ENCODE data around the gene TMEM147.

Gene TMEM147

DNA sequence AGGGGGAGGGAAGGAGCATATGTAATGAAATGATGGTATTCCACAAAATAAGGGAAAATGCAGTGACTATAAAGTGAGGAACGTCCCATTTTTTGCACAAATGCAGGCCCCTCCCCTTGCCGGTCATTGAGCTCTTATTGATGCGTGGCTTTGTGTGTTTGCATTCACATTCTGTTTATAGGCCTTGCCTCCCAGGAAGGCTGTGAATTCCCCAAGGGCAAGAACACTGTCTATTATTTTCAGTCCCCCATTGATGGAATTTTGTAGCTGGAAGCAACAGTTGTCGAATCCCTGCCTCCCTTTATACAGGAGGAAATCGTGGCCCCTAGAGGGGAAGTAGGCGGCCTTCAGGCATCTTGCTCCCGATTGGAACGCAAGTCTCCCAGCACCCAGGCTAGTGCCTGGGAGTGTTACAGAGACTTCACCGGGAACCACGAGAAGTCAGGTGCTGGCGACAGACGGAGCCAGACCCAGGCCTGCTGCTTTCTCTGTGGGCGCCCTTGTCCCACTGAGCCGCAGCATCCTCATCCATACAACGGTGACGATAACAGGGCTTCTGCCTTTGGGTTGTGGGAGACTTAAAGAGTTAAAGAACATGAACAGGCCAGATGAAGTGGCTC lies 24.2 kb upstream of the TMEM147 start:
- DNase-seq (ENCODE audit: low spot score), result no peak

GRCh38 chr19:35522745-35523327 lies 22.6 kb upstream of the TMEM147 start:
- no peak for DNase-seq (ENCODE audit: low spot score)

- no peak for DNase-seq (ENCODE audit: low spot score)
Measured at GRCh38 chr19:35524181-35524837, 21.1 kb upstream of the TMEM147 start.

GRCh38 chr19:35525873-35526272 lies 19.6 kb upstream of the TMEM147 start:
- no peak for DNase-seq (ENCODE audit: low spot score)

GRCh38 chr19:35528218-35529038 lies 17.0 kb upstream of the TMEM147 start, which contains the start of gene SBSN:
TSS of gene SBSN (minus strand) at chr19:35528311. CDS start at chr19:35528281, 30 bp downstream.
- no peak for DNase-seq (ENCODE audit: low spot score)

GRCh38 chr19:35529241-35530218 lies 15.9 kb upstream of the TMEM147 start:
- no peak for DNase-seq (ENCODE audit: low spot score)

DNA sequence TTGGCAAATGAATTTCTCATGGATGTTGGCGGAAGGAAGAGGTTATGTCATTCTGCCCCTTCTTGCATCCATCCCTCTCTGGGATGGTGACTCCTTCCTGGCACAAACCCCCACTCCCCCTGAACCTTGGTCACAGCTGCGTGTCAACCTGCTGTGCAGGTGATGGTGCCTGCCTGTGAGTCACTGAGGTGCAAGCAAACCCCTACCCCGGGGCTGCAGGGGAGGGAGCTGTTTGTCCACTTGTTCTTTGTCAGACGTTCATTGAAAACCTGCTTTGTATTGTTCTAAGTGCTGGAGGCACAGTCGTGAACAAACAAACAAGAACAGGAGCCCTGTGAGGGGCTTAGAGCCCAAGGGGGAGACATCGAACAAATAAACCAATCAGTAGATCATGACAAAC lies 14.1 kb upstream of the TMEM147 start:
- DNase-seq (ENCODE audit: low spot score), result no peak

- DNase-seq (ENCODE audit: low spot score), result no peak
Measured at GRCh38 chr19:35533201-35533821, 12.1 kb upstream of the TMEM147 start, which contains the start of gene GAPDHS. TSS of gene GAPDHS (plus strand) at chr19:35533456. CDS start at chr19:35533528, 72 bp downstream.

GRCh38 chr19:35533822-35534392 lies 11.5 kb upstream of the TMEM147 start:
- no peak for DNase-seq (ENCODE audit: low spot score)

DNA sequence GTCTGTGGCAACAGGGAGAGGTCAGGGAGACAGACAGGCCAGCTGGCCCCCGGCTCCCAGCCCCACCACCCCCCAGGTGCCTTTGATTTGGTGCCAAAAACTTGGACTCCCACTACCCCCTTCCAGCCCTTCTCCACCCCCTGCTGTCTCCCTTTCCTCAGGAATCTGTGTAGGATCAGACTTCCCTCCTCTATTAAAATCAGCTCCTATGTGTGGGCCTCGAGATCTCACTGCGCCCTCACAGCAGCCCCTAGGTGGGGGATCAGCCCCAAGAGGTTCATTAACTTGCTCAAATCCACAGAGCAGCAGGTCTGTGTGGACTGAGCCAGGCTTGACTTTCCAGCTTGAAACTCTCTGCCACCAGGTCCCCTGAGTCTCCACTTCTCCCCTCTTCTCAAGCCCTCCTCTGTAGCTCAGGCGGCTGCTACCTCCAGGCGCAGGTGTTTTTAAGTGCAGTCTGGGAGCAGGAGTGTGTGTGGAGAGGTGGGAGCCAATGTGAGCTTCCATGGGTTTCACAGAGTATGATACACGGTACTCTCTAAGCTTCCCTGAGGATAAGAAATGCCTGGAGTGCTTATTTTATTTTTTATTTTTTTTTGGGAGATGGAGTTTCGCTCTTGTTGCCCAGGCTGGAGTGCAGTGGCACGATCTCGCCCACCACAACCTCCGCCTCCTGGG lies 10.5 kb upstream of the TMEM147 start:
- no peak for DNase-seq (ENCODE audit: low spot score)

GRCh38 chr19:35539314-35539713 lies 6.1 kb upstream of the TMEM147 start:
- DNase-seq (ENCODE audit: low spot score), result no peak

GRCh38 chr19:35539850-35540249 lies 5.6 kb upstream of the TMEM147 start:
- DNase-seq (ENCODE audit: low spot score), result no peak

DNA sequence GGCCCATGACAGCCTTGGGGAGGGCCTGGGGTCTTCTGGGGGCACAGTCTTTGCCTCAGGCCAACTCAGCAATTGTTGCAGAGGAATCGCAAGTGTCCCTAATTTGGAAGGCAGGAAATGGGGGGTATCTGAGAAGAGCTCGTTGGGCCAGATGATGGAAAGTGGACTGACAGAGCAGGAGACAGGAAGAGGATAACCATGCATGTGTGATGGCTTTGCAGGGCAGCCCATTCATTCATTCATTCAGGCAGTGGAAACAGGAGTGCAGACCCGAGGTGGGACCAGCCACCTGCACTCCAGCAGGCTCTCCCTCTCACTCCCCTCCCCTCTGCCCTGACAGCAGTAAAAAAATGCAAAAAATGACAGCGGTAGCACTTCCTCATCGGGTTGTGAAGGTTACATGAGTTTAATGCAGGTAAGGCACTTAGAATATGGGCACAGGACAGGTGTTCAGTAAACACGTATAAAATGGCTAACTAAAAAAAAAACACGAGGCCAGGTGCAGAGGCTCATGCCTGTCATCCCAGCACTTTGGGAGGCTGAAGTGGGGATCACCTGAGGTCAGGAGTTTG lies 5.0 kb upstream of the TMEM147 start:
- DNase-seq (ENCODE audit: low spot score), result no peak

GRCh38 chr19:35542209-35542608 lies 3.2 kb upstream of the TMEM147 start:
- no peak for DNase-seq (ENCODE audit: low spot score)

DNA sequence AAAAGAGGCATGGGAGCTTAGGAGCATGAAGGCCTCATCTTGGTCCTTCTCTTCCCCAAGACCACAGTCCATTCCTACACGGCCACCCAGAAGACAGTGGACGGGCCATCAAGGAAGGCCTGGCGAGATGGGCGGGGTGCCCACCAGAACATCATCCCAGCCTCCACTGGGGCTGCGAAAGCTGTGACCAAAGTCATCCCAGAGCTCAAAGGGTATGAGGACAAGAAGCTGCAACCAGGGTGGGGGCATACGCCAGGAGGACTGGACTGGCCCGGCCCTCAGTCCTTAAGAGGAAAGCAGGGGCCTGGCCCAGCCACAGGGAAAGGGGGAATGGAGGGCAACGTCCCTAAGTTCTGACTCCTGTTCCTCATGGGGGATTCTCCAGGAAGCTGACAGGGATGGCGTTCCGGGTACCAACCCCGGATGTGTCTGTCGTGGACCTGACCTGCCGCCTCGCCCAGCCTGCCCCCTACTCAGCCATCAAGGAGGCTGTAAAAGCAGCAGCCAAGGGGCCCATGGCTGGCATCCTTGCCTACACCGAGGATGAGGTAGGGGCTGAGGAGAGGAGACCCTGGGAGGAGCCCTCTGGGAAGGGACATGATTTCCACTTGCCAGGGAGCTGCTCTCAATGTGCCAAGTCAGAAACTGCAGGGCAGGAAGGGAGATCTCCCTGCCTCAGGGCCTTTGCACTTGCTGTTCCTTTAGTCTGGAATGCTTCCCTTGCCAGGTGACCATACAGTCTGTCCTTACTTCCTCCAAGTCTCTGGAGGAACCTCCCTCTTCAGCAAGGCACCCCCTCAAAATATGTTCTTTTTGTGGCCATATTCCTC lies 1.9 kb upstream of the TMEM147 start:
- DNase-seq (ENCODE audit: low spot score), result no peak

- peak; percentile 38 for DNase-seq (ENCODE audit: low spot score)
Measured at GRCh38 chr19:35544110-35544802, 1.2 kb upstream of the TMEM147 start.

DNA sequence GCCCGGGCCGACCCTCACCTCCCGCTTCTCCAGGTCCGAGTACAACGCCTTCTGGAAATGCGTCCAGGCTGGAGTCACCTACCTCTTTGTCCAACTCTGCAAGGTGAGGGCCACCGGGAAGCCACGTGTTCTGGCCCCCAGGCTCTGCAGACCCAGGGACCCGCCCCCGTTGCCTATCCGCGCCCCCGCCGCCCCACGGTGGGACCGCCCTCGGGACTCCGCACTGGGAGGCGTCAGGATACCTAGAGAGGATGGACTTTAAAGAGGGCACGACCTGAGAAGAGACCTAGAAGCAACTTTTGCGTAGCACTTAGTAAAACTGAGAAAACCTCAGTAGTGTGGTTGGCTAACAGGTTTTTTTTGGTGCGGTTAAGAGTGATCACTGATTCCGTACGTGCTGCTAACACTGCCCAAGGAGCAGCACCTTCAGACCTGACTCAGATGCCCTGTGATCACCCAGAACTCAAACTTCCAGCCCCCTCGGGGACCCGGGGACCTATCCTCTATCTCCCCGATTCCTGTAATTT lies 492 bp downstream of the TMEM147 start:
- DNase-seq (ENCODE audit: low spot score), result peak; percentile 37

GRCh38 chr19:35546532-35546931 lies 1.1 kb downstream of the TMEM147 start:
- no peak for DNase-seq (ENCODE audit: low spot score)

All from RKO (cell line).